Uterus (tissue), 4 donors: ENCODE results near the gene PTPRF. TPM values are rescaled to one million over a fixed set of nuclear protein-coding genes. Genes with fewer than 3 reads are reported as not detected.

Source experiments
- DNase-seq, 2 donors: peaks; one replicate each; pipeline ENCODE4 v3.0.0-alpha.2; 2019 to 2020
- H3K27ac ChIP-seq, 2 donors: fragments of 200-600 bp; sonication (generic); 1 replicate in 1 of 2; 2 replicates in 1 of 2; pipeline ENCODE4 v1.5.1; 2016 to 2018
- H3K27me3 ChIP-seq, 2 donors: fragments of 200-600 bp; sonication (generic); one replicate each; pipeline ENCODE4 v1.5.1; 2018 to 2019; ENCODE audit warnings: control low read depth in 1 of 2
- H3K36me3 ChIP-seq, 2 donors: fragments of 200-600 bp; sonication (generic); one replicate each; pipeline ENCODE4 v1.5.1; 2019; ENCODE audit warnings: control low read depth in 1 of 2
- H3K4me1 ChIP-seq, 2 donors: fragments of 200-600 bp; sonication (generic); one replicate each; pipeline ENCODE4 v1.5.1; 2018 to 2019; ENCODE audit warnings: control low read depth in 1 of 2
- H3K4me3 ChIP-seq, 2 donors: fragments of 200-600 bp; sonication (generic); 1 replicate in 1 of 2; 2 replicates in 1 of 2; pipeline ENCODE4 v1.5.1; 2018 to 2019; ENCODE audit warnings: mild to moderate bottlenecking in 1 of 2
- H3K9me3 ChIP-seq, 2 donors: fragments of 200-600 bp; sonication (generic); one replicate each; pipeline ENCODE4 v1.5.1; 2019; ENCODE audit warnings: control low read depth in 1 of 2
- POLR2A ChIP-seq, 2 donors: fragments of 450-650 bp; IDR thresholded peaks; one replicate each; pipeline ENCODE4 v1.6.1; 2016; ENCODE audit warnings: antibody characterized with exemption in 2 of 2, mild to moderate bottlenecking in 1 of 2, moderate library complexity in 1 of 2
- intact Hi-C: fragments of 100-400 bp; cut with DNase I; formaldehyde crosslinking; loops from one replicate; pipeline ENCODE4 v1.15.1; 2023; ENCODE audit warnings: low total_unique reads
- total RNA-seq, 4 donors: library from RNA; depleted of rRNA in 3 of 4; stranded (reverse); fragments of >200 nt in 3 of 4; gene quantifications; one replicate each; pipeline versions ENCODE4 v1.1.0 to v1.2.4, GENCODE V29; 2014 to 2023
- TF ChIP-seq, protein P1 (sequence below), 4 experiments: fragments of 200-600 bp in 2 of 4; fragments of 450-650 bp in 2 of 4; sonication (generic) in 2 of 4; IDR thresholded peaks; one replicate each; pipeline ENCODE4 v1.5.1; 2016 to 2019; ENCODE audit warnings: antibody characterized with exemption in 4 of 4, mild to moderate bottlenecking in 2 of 4, moderate library complexity in 1 of 4
- donor health status: DM: yes; HTN: yes; CAD: no.

PTPRF gene
- total RNA-seq, 4 donors from 2014 or later = 24.7 to 172 (median 124) TPM

DNA sequence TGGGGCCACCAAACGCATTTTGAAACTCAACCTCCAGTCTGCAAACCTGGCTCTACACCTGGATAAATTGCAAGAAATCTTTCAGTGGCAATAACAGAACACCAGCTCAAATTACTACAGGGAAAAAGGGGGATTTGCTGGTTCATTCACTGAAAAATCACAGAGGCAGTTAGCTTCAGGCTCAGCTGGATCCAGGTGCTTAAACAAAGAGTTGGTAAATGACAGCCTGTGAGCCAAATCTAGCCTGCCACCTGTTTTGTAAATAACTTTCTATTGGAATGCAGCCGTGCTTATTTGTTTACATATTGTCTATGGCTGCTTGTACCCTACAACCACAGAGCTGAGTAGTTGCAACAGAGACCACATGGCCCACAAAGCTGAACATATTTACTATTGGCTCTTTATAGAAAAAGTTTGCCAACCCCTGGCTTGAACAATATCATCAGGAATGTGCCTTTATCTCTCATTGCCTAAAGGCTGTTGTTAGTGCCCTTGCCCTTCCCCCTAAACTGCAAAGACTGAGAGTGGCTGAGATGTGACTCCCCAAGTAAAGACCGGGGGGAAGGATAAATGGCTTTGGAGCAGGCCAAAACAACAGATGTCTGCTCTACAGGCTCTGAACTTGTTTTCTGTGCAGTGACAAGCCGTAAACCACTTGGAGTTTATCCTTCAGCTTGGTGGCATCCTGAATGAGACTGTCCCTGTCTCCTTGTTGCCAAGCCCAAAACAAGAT lies 21.5 kb upstream of the PTPRF start:
- H3K4me3 ChIP-seq = no peak overlapping the region
- no peaks in the 10 kb centered on the region for H3K4me1 ChIP-seq
- H3K27me3 ChIP-seq = no peaks in the 10 kb centered on the region
- no peak for DNase-seq
- no peak overlapping the region for H3K27ac ChIP-seq
- intact Hi-C loops = no loop called here
- TF ChIP-seq, protein P1, sequence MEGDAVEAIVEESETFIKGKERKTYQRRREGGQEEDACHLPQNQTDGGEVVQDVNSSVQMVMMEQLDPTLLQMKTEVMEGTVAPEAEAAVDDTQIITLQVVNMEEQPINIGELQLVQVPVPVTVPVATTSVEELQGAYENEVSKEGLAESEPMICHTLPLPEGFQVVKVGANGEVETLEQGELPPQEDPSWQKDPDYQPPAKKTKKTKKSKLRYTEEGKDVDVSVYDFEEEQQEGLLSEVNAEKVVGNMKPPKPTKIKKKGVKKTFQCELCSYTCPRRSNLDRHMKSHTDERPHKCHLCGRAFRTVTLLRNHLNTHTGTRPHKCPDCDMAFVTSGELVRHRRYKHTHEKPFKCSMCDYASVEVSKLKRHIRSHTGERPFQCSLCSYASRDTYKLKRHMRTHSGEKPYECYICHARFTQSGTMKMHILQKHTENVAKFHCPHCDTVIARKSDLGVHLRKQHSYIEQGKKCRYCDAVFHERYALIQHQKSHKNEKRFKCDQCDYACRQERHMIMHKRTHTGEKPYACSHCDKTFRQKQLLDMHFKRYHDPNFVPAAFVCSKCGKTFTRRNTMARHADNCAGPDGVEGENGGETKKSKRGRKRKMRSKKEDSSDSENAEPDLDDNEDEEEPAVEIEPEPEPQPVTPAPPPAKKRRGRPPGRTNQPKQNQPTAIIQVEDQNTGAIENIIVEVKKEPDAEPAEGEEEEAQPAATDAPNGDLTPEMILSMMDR (IDR thresholded peaks at IDR 0.05) = no peak
- TF ChIP-seq POLR2A (IDR thresholded peaks at IDR 0.05) = no peak
- H3K9me3 ChIP-seq = no peaks in the 10 kb centered on the region
- H3K36me3 ChIP-seq = no peaks in the 10 kb centered on the region

DNA sequence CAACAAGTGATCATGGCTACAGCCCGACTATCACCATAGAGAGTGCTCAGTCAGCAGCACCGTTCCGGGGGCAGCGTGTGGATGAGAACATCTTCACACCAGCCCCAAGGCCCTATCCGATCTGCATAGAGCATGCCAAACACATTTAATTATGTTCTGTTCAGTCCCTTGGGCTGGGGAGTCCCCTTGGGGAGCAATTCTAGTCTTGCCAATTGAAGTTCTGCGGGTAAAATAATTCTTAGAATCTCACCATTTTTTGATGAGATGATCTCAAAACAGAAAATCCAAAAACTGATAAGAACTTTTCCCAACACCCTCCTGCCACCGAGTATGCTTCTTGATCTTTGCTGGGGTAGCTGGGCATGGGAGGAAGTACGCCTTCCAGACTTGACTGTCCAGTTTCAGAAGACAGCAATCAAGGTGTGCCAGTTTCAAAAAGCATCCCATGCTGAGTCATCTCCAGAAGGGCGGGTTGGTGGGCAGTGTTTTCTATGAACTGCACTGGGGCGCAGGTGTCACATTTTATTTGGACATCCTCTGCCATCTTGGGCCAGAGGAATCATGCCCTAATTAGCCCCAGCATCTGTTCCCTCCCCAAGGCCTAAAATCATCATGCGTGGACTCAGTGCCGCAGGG lies 20.8 kb upstream of the PTPRF start:
- no peaks in the 10 kb centered on the region for H3K9me3 ChIP-seq
- H3K27ac ChIP-seq = no peak overlapping the region
- no peaks in the 10 kb centered on the region for H3K36me3 ChIP-seq
- no peak for DNase-seq
- no peak for TF ChIP-seq POLR2A (IDR thresholded peaks at IDR 0.05)
- TF ChIP-seq, protein P1 (IDR thresholded peaks at IDR 0.05) = no peak
- no peaks in the 10 kb centered on the region for H3K27me3 ChIP-seq
- no peak overlapping the region for H3K4me3 ChIP-seq
- H3K4me1 ChIP-seq = no peaks in the 10 kb centered on the region
- intact Hi-C loops = no loop called here

DNA sequence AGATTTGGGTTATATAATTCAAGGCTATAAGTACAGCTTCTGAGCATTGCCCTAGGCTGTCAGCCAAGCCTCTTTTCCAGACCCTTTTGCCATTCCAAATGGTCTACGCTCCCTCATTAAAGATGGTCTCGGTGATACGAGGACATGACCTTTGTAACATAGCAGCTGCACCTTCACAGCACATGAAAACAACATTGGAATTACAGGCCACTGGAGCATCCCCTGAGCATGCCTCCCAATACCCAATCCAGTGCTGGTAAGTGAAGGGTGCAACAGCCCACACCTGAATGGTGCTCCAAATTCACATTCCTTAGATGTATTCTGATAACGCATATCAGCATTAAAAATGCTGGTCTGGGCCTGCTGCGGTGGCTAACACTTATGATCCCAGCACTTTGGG lies 20.1 kb upstream of the PTPRF start:
- no peaks in the 10 kb centered on the region for H3K4me1 ChIP-seq
- DNase-seq = no peak
- H3K36me3 ChIP-seq = no peaks in the 10 kb centered on the region
- no peaks in the 10 kb centered on the region for H3K9me3 ChIP-seq
- intact Hi-C loops = no loop called here
- TF ChIP-seq, protein P1 (IDR thresholded peaks at IDR 0.05) = no peak
- no peak for TF ChIP-seq POLR2A (IDR thresholded peaks at IDR 0.05)
- H3K27me3 ChIP-seq = no peaks in the 10 kb centered on the region
- H3K27ac ChIP-seq = no peak overlapping the region
- no peak overlapping the region for H3K4me3 ChIP-seq

DNA sequence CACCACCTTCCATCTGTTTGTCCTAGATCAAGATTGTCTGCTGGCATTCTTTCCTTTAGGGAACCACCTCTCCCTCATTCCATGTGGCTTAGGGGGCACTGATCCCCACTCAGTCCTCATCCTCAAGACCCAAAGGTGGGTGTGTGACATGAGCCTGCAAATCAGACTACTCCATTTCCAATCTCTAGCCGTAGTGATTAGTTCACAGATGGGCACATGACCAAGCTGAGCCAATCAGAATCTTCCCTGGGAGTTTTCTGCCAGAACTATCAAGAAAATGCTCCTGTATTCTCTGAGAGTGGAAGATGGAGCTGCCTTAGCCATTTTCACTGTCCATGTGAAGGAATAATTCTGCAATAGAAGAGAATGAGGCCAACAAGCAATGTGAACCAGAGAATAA lies 19.3 kb upstream of the PTPRF start:
- H3K9me3 ChIP-seq = no peaks in the 10 kb centered on the region
- no peaks in the 10 kb centered on the region for H3K4me1 ChIP-seq
- H3K27me3 ChIP-seq = no peaks in the 10 kb centered on the region
- no peak overlapping the region for H3K4me3 ChIP-seq
- TF ChIP-seq POLR2A (IDR thresholded peaks at IDR 0.05) = no peak
- TF ChIP-seq, protein P1 (IDR thresholded peaks at IDR 0.05) = no peak
- intact Hi-C loops = no loop called here
- no peak for DNase-seq
- H3K27ac ChIP-seq = no peak overlapping the region
- no peaks in the 10 kb centered on the region for H3K36me3 ChIP-seq

DNA sequence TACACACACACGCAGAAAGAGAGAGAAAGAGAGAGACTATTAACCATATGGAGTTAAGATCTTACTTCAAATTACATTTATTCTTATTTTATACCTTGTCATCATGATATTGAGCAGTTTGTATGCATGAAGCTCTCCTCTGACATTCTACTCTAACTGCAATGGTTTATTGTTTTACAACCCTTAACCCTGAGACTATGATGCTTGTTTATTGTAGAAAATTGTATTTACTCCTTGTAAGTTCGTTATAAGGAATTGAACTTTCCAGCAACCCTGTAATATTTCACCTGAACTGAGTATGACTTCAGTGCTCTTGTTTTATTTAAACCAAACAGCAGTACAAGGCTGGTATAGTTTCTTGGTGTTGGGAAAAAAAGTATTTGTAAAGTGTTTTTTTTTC lies 18.6 kb upstream of the PTPRF start:
- Histone ChIP-seq H3K27me3 (no peaks in the 10 kb centered on the region), H3K27ac (no peak overlapping the region), H3K4me3 (no peak overlapping the region), H3K36me3 (no peaks in the 10 kb centered on the region), H3K4me1 (no peaks in the 10 kb centered on the region), H3K9me3 (no peaks in the 10 kb centered on the region)
- intact Hi-C loops = no loop called here
- DNase-seq = no peak
- TF ChIP-seq, protein P1 (IDR thresholded peaks at IDR 0.05) = no peak
- TF ChIP-seq POLR2A (IDR thresholded peaks at IDR 0.05) = no peak
